ENCODE data around the gene APP.

GRCh38 chr21:26118938-26119540 is 51.5 kb downstream of the APP start:
- TF ChIP-seq CTCF (IDR thresholded peaks at IDR 0.05) (no peak), POLR2A (IDR thresholded peaks at IDR 0.05) (no peak)
